ENCODE results near the gene CAPN9. TPM values are rescaled to one million over a fixed set of nuclear protein-coding genes. Genes with fewer than 3 reads are reported as not detected.
"Not testable (repeated sequence)": the region's sequence is repeated elsewhere in the genome, so short reads cannot be mapped to it uniquely, and the experiment has no call there.

Gene CAPN9
- total RNA-seq, 1 donor from 2014 or later, result 8.7 TPM

DNA sequence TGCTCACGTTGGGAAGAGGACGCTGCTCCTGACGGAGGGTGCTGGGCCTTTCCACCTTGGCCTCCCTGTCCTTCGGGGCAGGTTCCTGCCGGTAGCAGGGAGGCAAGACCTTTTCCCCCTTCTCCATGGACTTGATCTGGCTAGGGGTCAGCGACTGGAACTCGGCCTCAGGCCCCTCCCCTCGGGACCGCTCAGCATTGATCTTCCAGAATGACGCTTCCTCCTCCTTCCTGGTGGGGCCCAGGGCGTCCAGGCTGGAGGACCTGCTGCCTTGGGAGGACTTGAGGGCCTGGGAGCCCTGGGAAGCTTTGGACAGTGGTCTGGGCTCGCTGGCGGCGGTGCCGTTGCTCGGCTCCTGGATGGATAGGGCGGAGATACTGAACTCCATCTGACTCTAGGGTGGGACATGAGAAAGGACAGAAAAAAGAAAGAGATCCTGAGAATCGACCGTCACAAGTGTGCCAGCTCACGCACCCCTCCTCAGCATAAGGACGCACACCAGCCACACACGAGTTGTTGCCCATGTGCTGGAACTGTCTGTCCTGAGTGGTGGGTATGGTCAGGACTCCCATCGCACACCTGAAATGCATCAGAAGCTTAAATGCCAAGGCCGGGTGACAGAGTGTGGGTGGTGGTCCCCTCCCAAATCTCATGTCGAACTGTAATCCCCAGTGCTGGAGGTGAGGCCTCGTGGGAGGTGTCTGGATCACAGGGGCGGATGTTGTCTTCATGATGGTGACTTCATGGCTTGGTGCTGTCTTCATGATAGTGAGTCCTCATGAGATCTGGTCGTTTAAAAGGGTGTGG, 96.5 kb downstream of the CAPN9 start:
- peaks cover 49% of the 10 kb centered on the region for H3K36me3 Mint-ChIP-seq (ENCODE audit: insufficient read depth)
- no peaks in the 10 kb centered on the region for H3K4me1 Mint-ChIP-seq (ENCODE audit: low read depth)
- H3K4me3 Mint-ChIP-seq (ENCODE audit: low read depth), result no peak overlapping the region
- peak overlapping the region; percentile 48 for H3K27ac Mint-ChIP-seq
- H3K27me3 Mint-ChIP-seq, result no peaks in the 10 kb centered on the region
- no peak for DNase-seq (ENCODE audit: low spot score, unreplicated experiment)
- H3K9me3 Mint-ChIP-seq (ENCODE audit: low read depth), result no peaks in the 10 kb centered on the region
- TF ChIP-seq, protein P1, sequence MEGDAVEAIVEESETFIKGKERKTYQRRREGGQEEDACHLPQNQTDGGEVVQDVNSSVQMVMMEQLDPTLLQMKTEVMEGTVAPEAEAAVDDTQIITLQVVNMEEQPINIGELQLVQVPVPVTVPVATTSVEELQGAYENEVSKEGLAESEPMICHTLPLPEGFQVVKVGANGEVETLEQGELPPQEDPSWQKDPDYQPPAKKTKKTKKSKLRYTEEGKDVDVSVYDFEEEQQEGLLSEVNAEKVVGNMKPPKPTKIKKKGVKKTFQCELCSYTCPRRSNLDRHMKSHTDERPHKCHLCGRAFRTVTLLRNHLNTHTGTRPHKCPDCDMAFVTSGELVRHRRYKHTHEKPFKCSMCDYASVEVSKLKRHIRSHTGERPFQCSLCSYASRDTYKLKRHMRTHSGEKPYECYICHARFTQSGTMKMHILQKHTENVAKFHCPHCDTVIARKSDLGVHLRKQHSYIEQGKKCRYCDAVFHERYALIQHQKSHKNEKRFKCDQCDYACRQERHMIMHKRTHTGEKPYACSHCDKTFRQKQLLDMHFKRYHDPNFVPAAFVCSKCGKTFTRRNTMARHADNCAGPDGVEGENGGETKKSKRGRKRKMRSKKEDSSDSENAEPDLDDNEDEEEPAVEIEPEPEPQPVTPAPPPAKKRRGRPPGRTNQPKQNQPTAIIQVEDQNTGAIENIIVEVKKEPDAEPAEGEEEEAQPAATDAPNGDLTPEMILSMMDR (IDR thresholded peaks at IDR 0.05; ENCODE audit: unreplicated experiment), result no peak

DNA sequence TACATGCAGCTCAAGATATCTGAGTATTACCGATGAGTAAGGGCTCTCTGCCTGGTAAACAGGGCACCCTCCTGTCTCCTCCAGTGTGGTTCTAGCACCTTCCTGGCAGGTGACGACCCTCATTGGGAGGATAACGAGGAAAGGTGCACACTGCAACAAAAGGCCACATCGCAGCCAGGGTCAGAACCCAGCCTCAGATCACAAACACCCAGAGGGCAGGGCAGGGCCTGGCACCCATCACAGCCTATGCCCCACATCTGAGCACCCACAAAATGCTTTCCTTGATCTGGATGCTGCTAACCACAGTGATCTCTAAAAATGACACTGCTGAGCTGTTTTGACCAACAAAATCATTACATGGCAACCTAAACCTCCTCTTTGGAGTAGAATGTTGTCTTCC, 97.4 kb downstream of the CAPN9 start:
- Mint-ChIP-seq H3K27ac (no peak overlapping the region), H3K4me1 (ENCODE audit: low read depth) (no peaks in the 10 kb centered on the region), H3K36me3 (ENCODE audit: insufficient read depth) (peaks cover 43% of the 10 kb centered on the region), H3K27me3 (no peaks in the 10 kb centered on the region), H3K4me3 (ENCODE audit: low read depth) (no peak overlapping the region), H3K9me3 (ENCODE audit: low read depth) (no peaks in the 10 kb centered on the region)
- TF ChIP-seq, protein P1 (IDR thresholded peaks at IDR 0.05; ENCODE audit: unreplicated experiment), result no peak
- no peak for DNase-seq (ENCODE audit: low spot score, unreplicated experiment)

DNA sequence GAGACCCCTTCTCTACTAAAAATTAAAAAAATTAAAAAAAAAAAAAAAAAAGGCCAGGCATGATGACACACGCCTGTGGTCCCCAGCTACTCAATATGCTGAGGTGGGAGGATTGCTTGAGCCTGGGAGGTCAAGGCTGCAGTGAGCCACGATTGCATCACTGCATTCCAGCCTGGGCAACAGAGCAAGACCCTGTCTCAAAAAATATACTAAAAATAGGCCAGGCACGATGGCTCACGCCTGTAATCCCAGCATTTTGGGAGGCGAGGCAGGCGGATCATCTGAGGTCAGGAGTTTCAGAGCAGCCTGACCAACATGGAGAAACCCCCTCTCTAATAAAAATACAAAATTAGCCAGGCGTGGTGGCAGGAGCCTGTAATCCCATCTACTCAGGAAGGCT, 98.0 kb downstream of the CAPN9 start:
- peaks cover 38% of the 10 kb centered on the region for H3K36me3 Mint-ChIP-seq (ENCODE audit: insufficient read depth)
- not testable (repeated sequence) for H3K9me3 Mint-ChIP-seq (ENCODE audit: low read depth); H3K27me3 Mint-ChIP-seq

DNA sequence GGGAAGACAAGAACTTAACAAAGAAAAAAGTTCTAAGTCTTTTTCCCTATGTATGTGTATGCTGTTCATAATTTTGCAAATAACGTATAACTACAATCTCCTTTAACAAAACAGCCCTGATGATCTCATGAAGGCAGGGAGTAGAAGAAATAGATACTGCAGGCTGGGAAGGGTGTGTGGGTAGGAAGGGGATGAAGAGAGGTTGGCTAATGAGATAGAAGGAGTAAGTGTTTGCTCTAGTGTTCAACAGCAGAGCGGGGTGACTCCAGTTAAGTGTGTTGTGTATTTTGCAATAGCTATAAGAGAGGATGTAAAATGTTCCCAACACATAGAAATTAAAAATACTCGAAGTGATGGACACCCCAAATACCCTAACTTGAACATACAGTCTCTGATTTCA, 101.0 kb downstream of the CAPN9 start:
- no peak for DNase-seq (ENCODE audit: low spot score, unreplicated experiment)
- TF ChIP-seq, protein P1 (IDR thresholded peaks at IDR 0.05; ENCODE audit: unreplicated experiment), result no peak
- Mint-ChIP-seq H3K27me3 (no peaks in the 10 kb centered on the region), H3K4me3 (ENCODE audit: low read depth) (no peak overlapping the region), H3K27ac (no peak overlapping the region), H3K4me1 (ENCODE audit: low read depth) (peaks cover 10% of the 10 kb centered on the region), H3K36me3 (ENCODE audit: insufficient read depth) (peaks cover 37% of the 10 kb centered on the region), H3K9me3 (ENCODE audit: low read depth) (peaks cover 5% of the 10 kb centered on the region)

More for the DNA sequence above, 98.0 kb downstream of the CAPN9 start:
- not testable (repeated sequence) for DNase-seq (ENCODE audit: low spot score, unreplicated experiment); H3K27ac Mint-ChIP-seq; H3K4me3 Mint-ChIP-seq (ENCODE audit: low read depth); H3K4me1 Mint-ChIP-seq (ENCODE audit: low read depth)

DNA sequence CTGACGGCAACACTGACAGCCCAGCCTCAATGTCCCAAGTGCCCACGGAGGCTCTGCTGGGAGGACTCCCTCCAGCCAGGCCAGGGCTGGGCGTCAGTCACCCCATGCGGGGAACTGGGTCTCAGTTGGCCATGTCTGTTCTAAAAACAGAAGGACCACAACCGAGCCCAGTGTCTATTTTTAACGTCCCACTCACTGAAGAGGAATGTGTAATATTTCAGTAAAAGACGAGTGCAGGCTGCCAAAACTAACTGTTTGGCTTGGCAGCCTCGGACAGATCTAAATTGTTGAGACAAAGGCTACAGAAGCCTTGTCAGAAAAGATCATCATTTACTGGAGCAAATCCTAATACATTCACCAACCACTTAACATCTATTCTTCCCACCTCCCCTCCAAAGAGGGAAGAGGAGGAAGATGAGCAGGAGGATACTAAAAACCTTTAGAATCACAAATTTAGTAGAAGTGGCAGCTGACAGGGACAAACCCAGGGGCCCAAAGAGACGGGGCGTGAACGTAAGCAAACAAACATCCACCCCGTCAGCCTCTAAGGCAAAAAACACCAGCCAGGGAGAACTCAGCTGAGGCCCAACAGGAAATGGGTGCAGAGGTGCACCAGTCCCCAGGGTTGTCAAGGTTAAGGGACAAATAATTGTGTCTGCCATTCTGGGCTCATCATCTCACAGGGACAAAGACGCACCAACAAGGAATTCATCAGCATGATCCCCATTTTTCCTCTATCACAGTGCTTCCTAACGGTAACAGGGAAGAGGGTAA, 102.5 kb downstream of the CAPN9 start:
- Mint-ChIP-seq H3K27ac (peak overlapping the region; percentile 82), H3K4me1 (ENCODE audit: low read depth) (peaks cover 10% of the 10 kb centered on the region), H3K9me3 (ENCODE audit: low read depth) (peaks cover 5% of the 10 kb centered on the region), H3K27me3 (no peaks in the 10 kb centered on the region), H3K36me3 (ENCODE audit: insufficient read depth) (peaks cover 42% of the 10 kb centered on the region), H3K4me3 (ENCODE audit: low read depth) (no peak overlapping the region)
- no peak for DNase-seq (ENCODE audit: low spot score, unreplicated experiment)
- TF ChIP-seq, protein P1 (IDR thresholded peaks at IDR 0.05; ENCODE audit: unreplicated experiment), result no peak
